T-helper 1 cell treated with Interleukin-12 subunit alpha and Interleukin-12 subunit beta and Interleukin-4 antibody, amounts not matched to agents 30 μg/mL and 1 μg/mL, for 36 hours (primary cell): ENCODE data around the gene NHLRC2.

Experiments
- H3K27ac Mint-ChIP-seq: one replicate; pipeline ENCODE4 v1.8.0; 2021; ENCODE audit warnings: mild to moderate bottlenecking, mixed read lengths
- H3K27me3 Mint-ChIP-seq: one replicate; pipeline ENCODE4 v1.8.0; 2021; ENCODE audit warnings: low read depth, mixed read lengths
- H3K36me3 Mint-ChIP-seq: one replicate; pipeline ENCODE4 v1.8.0; 2021; ENCODE audit warnings: low read depth, mixed read lengths
- H3K4me1 Mint-ChIP-seq: one replicate; pipeline ENCODE4 v1.8.0; 2021; ENCODE audit warnings: low read depth, mixed read lengths
- H3K4me3 Mint-ChIP-seq: one replicate; pipeline ENCODE4 v1.8.0; 2021; ENCODE audit warnings: mild to moderate bottlenecking, moderate library complexity, mixed read lengths
- H3K9me3 Mint-ChIP-seq: one replicate; pipeline ENCODE4 v1.8.0; 2021; ENCODE audit warnings: mixed read lengths

NHLRC2 gene

DNA sequence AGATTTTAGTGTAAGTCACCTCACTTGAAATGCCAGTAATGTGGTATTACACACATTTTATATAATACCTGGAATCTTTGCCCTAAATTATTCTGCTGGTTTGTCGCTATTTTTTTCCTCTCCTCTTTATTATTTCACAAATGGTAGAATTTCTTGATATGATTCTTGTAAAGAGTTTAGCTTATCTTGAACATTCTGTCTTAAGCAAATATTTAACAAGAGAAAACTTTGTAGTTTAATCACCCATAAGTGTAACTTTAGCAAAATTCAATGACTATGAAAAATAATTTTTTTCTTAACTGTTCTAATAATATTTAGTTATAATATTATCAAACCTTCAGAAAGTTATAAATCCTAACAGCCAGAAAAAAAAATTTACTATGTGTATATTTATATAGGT is 56.7 kb downstream of the NHLRC2 start:
- Mint-ChIP-seq H3K4me3 (no peak overlapping the region), H3K36me3 (peaks cover 12% of the 10 kb centered on the region), H3K27ac (no peak overlapping the region), H3K27me3 (no peaks in the 10 kb centered on the region), H3K4me1 (no peaks in the 10 kb centered on the region), H3K9me3 (no peaks in the 10 kb centered on the region)

DNA sequence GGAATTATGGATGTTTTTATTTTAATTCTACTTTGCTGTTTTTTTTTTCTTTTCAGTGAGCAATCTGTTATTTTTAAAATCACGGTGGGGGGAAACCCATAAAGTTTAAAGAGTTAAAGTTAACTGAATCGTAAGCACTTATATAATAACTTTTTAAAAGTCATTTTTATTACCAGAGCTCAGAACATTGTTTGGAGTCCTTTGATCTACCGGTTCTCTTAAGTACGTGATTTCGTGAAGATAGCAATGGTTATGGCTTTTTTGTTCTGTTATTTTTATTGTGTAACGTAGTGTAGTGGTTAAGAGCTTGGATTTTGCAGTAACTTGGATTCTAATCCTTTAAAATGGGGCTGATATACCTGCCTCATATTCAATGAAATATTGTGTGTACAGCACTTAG is 57.4 kb downstream of the NHLRC2 start:
- Mint-ChIP-seq H3K27me3 (no peaks in the 10 kb centered on the region), H3K36me3 (peaks cover 12% of the 10 kb centered on the region), H3K4me1 (no peaks in the 10 kb centered on the region)

DNA sequence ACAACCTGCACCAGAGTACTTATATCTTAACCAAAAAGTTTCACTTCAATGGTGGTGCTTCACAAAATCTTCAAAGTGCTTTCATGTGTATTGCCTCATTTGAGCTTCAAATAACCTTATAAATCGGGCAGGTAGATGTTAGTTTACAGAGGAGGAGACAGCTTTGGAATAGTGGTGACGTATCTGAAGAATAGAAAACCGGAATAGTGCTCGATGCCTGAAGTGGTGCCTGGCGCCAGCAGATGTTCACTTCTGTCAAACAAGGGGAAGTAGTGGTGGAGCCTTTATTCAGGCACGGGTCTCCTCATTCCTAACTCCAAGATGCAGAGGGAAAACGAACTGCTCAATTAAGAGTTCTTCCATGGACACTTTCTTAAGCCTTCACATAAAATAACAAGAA is 58.1 kb downstream of the NHLRC2 start:
- Mint-ChIP-seq H3K27ac (no peak overlapping the region), H3K36me3 (peaks cover 11% of the 10 kb centered on the region), H3K4me1 (no peaks in the 10 kb centered on the region), H3K27me3 (no peaks in the 10 kb centered on the region), H3K9me3 (no peaks in the 10 kb centered on the region), H3K4me3 (no peak overlapping the region)

More for the DNA sequence above, 57.4 kb downstream of the NHLRC2 start:
- no peak overlapping the region for H3K27ac Mint-ChIP-seq
- no peaks in the 10 kb centered on the region for H3K9me3 Mint-ChIP-seq
- no peak overlapping the region for H3K4me3 Mint-ChIP-seq

DNA sequence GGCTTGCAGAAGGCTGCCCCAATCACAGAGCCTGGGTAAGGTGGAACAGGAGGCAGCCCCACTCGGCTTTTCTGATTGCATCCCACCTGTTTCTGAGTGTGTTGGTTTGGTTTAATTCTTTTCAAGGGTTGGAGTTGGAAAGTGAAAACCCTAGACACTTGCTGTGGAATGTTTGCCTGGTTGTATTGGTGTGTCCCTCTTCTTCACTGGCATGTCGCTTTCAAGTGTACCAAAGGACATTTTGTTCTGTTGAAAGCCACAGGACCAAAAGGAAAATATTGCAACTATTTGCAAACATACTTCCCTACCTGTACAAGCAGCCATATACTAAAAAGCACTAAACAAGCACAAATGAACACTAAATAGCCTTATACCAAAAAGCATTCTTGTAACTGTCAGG is 60.5 kb downstream of the NHLRC2 start:
- Mint-ChIP-seq H3K9me3 (no peaks in the 10 kb centered on the region), H3K36me3 (peaks cover 14% of the 10 kb centered on the region), H3K4me3 (no peak overlapping the region), H3K27me3 (no peaks in the 10 kb centered on the region), H3K4me1 (no peaks in the 10 kb centered on the region), H3K27ac (no peak overlapping the region)

GRCh38 chr10:113915540-113915939 is 61.1 kb downstream of the NHLRC2 start:
- no peak overlapping the region for H3K4me3 Mint-ChIP-seq
- H3K27ac Mint-ChIP-seq: no peak overlapping the region
- H3K9me3 Mint-ChIP-seq: no peaks in the 10 kb centered on the region
- no peaks in the 10 kb centered on the region for H3K4me1 Mint-ChIP-seq
- peaks cover 14% of the 10 kb centered on the region for H3K36me3 Mint-ChIP-seq
- H3K27me3 Mint-ChIP-seq: no peaks in the 10 kb centered on the region

GRCh38 chr10:113916053-113916452 is 61.6 kb downstream of the NHLRC2 start:
- no peak overlapping the region for H3K27ac Mint-ChIP-seq
- no peak overlapping the region for H3K4me3 Mint-ChIP-seq
- H3K36me3 Mint-ChIP-seq: peaks cover 13% of the 10 kb centered on the region
- H3K4me1 Mint-ChIP-seq: no peaks in the 10 kb centered on the region
- no peaks in the 10 kb centered on the region for H3K9me3 Mint-ChIP-seq
- no peaks in the 10 kb centered on the region for H3K27me3 Mint-ChIP-seq

DNA sequence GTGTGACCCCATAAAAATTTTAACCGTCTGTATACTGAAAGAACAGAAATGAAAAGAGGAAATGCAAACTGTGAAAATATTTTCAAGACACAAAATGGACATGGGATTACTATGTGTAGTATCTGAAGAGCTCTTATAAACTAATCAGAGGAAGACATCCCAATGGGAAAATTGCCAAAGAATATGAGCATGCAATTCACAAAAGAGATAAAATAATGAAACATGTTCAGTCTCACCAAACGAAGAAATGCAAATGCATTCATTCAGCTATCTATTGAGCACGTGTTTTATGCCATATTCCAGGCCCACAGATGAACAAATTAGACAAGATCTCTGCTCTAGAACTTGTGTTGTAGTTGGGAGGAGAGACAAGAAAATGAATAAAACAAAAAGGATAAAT is 63.2 kb downstream of the NHLRC2 start:
- H3K36me3 Mint-ChIP-seq: peaks cover 10% of the 10 kb centered on the region
- H3K4me3 Mint-ChIP-seq: no peak overlapping the region
- no peaks in the 10 kb centered on the region for H3K9me3 Mint-ChIP-seq
- H3K4me1 Mint-ChIP-seq: no peaks in the 10 kb centered on the region
- H3K27me3 Mint-ChIP-seq: peaks cover 6% of the 10 kb centered on the region
- no peak overlapping the region for H3K27ac Mint-ChIP-seq

DNA sequence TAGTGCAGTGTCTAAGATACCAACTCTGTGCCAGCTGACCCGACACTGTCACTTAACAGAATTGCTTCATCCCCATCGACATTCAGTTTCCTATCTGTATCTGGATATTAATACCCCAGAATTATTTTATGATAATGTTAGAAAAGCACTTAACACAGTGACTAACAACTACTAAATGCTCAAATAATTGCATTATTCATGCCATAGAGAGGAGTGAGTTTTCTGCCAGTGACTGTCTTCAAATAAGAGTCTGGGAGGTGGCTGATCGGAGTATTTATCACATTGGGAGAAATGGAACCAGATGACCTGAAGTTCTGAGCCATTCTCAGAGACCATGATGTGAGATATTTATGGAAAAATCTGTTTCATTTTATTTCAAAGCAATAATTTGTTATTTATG is 65.7 kb downstream of the NHLRC2 start:
- peaks cover 6% of the 10 kb centered on the region for H3K36me3 Mint-ChIP-seq
- peaks cover 25% of the 10 kb centered on the region for H3K27me3 Mint-ChIP-seq
- no peak overlapping the region for H3K27ac Mint-ChIP-seq
- H3K4me1 Mint-ChIP-seq: no peaks in the 10 kb centered on the region
- H3K4me3 Mint-ChIP-seq: no peak overlapping the region
- H3K9me3 Mint-ChIP-seq: peaks cover 5% of the 10 kb centered on the region

DNA sequence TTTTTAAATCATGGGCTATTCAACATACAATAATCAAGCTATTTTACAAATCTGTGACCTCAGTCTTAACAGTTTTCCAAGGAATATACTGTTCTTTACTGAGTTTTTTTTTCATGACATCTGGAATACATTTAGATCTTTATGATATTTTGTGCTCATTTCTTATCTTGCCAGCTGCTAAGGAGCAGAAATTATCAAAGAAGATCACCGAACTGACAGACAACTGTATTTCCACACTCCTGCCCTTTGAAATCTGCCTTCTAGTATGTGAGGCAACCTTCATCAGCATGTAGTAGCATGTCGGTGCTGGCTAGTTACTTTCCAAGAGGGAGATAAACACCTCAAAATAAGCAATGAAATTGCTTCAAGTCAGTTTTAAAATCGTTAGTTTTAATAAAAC is 66.4 kb downstream of the NHLRC2 start:
- Mint-ChIP-seq H3K4me3 (no peak overlapping the region), H3K36me3 (peaks cover 6% of the 10 kb centered on the region), H3K4me1 (no peaks in the 10 kb centered on the region), H3K27me3 (peaks cover 25% of the 10 kb centered on the region), H3K27ac (no peak overlapping the region), H3K9me3 (peaks cover 9% of the 10 kb centered on the region)

DNA sequence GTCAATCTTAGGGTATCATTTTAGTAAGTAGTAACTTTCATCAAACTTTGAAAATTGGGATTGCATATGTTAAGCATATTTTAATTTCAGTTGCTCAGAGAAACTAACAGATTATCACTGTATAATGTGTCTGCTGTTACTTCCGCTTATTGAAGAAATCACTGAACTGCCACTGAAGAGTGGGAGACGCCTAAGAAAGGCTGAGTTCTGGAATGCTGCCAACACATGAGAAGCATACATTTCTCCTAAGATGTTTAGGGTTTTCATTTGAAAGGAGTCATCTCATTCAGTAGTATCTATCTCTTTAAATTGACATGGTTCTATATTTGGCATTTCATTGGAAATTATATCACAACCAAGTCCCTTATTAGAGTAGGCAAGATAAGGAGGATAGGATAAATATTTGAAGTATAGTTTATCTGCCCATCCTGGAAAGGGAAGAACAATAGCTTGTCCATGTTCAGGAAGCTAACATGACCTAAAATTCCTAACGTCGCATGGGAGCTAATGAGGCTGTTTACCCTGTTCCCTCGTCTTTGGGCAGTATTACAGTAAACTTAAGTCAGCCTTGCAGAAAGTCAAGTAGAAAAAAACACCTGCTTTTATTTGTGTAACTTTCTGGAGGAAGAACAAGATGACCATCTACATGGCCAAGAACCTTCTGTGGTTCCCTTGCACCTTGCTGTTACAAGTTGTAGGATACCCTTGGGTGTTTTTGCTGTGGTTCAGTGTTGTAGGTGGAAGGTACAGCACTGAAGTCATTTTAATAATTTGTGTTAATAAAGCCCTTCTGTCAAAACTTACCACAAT is 67.3 kb downstream of the NHLRC2 start:
- H3K27ac Mint-ChIP-seq: no peak overlapping the region
- peaks cover 25% of the 10 kb centered on the region for H3K27me3 Mint-ChIP-seq
- peaks cover 9% of the 10 kb centered on the region for H3K9me3 Mint-ChIP-seq
- H3K4me3 Mint-ChIP-seq: no peak overlapping the region
- H3K36me3 Mint-ChIP-seq: peaks cover 6% of the 10 kb centered on the region
- H3K4me1 Mint-ChIP-seq: no peaks in the 10 kb centered on the region

- H3K4me1 Mint-ChIP-seq: no peaks in the 10 kb centered on the region
- H3K4me3 Mint-ChIP-seq: no peak overlapping the region
- H3K9me3 Mint-ChIP-seq: peaks cover 9% of the 10 kb centered on the region
- H3K27ac Mint-ChIP-seq: no peak overlapping the region
- no peaks in the 10 kb centered on the region for H3K36me3 Mint-ChIP-seq
- peaks cover 30% of the 10 kb centered on the region for H3K27me3 Mint-ChIP-seq
Observed at GRCh38 chr10:113922787-113923570, 68.5 kb downstream of the NHLRC2 start.

DNA sequence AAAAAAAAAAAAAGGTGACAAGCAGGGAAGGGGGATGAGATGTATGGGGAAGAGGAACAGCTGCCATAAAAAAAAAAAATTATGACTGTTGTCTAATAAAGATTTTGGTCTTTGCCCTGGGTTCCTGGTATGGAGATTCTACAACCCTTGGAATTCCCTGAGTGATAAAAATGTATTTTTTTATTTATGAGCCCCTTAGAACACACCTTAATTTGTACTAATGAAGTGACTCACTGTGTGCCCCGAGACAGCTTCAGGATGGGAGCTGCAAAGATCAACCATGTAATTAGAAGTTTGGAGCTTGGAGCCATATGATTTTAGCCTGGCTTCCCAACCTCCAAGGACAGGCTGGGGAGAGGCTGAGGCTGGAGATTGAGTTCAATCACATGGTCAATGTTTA is 69.7 kb downstream of the NHLRC2 start:
- Mint-ChIP-seq H3K36me3 (no peaks in the 10 kb centered on the region), H3K9me3 (peaks cover 9% of the 10 kb centered on the region), H3K4me3 (no peak overlapping the region), H3K27me3 (peaks cover 32% of the 10 kb centered on the region), H3K27ac (no peak overlapping the region), H3K4me1 (no peaks in the 10 kb centered on the region)

- H3K27me3 Mint-ChIP-seq: peaks cover 34% of the 10 kb centered on the region
- no peaks in the 10 kb centered on the region for H3K4me1 Mint-ChIP-seq
- H3K36me3 Mint-ChIP-seq: no peaks in the 10 kb centered on the region
- H3K27ac Mint-ChIP-seq: no peak overlapping the region
- H3K4me3 Mint-ChIP-seq: no peak overlapping the region
- peaks cover 9% of the 10 kb centered on the region for H3K9me3 Mint-ChIP-seq
Observed at GRCh38 chr10:113924664-113925063, 70.2 kb downstream of the NHLRC2 start.

- peaks cover 9% of the 10 kb centered on the region for H3K9me3 Mint-ChIP-seq
- H3K4me3 Mint-ChIP-seq: no peak overlapping the region
- no peak overlapping the region for H3K27ac Mint-ChIP-seq
- H3K27me3 Mint-ChIP-seq: peaks cover 33% of the 10 kb centered on the region
- no peaks in the 10 kb centered on the region for H3K4me1 Mint-ChIP-seq
- no peaks in the 10 kb centered on the region for H3K36me3 Mint-ChIP-seq
Observed at GRCh38 chr10:113927440-113927839, 73.0 kb downstream of the NHLRC2 start.

DNA sequence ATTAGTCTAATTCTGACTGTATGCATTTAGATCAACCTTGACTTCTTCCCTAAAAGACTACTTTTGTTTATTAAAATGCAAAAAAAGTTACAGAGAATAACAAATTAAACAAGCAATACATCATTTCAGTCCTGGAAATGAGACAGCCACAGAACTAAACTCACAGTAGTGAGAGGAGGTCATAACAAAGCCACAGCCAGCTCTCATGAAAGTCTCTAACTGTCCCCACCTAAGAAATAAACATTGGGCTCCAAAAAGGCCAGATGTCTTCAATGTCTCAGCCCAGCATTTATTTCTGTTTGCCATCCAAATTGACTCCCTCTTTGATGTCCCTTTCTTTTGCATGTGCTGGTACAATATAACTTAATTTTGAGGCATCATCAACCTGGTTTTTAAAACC is 74.4 kb downstream of the NHLRC2 start:
- no peaks in the 10 kb centered on the region for H3K36me3 Mint-ChIP-seq
- peaks cover 29% of the 10 kb centered on the region for H3K27me3 Mint-ChIP-seq
- H3K4me3 Mint-ChIP-seq: no peak overlapping the region
- peaks cover 9% of the 10 kb centered on the region for H3K9me3 Mint-ChIP-seq
- no peak overlapping the region for H3K27ac Mint-ChIP-seq
- H3K4me1 Mint-ChIP-seq: no peaks in the 10 kb centered on the region
